Mesendoderm (in vitro differentiated cells): ENCODE data around the gene MMP23B.

Experiments
- DNase-seq: peaks from one replicate; pipeline ENCODE4 v3.0.0; 2013
- H2AK5ac ChIP-seq: 2 replicates; pipeline ENCODE4 v1.6.1; 2013; ENCODE audit warnings: low read length, inconsistent platforms
- H2BK120ac ChIP-seq: 2 replicates; pipeline ENCODE4 v1.6.1; 2013; ENCODE audit warnings: low read depth, mild to moderate bottlenecking, low read length, moderate library complexity, mixed read lengths
- H2BK15ac ChIP-seq: replicated peaks from 2 replicates; pipeline ENCODE4 v1.6.1; 2013; ENCODE audit warnings: low read depth, mild to moderate bottlenecking, moderate library complexity
- H2BK5ac ChIP-seq: 2 replicates; pipeline ENCODE4 v1.6.1; 2013; ENCODE audit warnings: low read length, inconsistent platforms
- H3K18ac ChIP-seq: 2 replicates; pipeline ENCODE4 v1.6.1; 2013; ENCODE audit warnings: mild to moderate bottlenecking, low read length, mixed read lengths
- H3K23ac ChIP-seq: one replicate; pipeline ENCODE4 v1.6.1; 2013; ENCODE audit warnings: low read length
- H3K27ac ChIP-seq: 2 replicates; pipeline ENCODE4 v1.5.1; 2013; ENCODE audit warnings: low read depth, mild to moderate bottlenecking, inconsistent platforms, low read length, moderate library complexity
- H3K27me3 ChIP-seq: 2 replicates; pipeline ENCODE4 v1.6.1; 2013; ENCODE audit warnings: low read length, control low read depth, mild to moderate bottlenecking, inconsistent platforms; ENCODE audit not compliant: insufficient read depth, poor library complexity
- H3K36me3 ChIP-seq: 2 replicates; pipeline ENCODE4 v1.6.1; 2013; ENCODE audit warnings: low read length, inconsistent platforms; ENCODE audit not compliant: control insufficient read depth, insufficient read depth
- H3K4ac ChIP-seq: one replicate; pipeline ENCODE4 v1.6.1; 2013; ENCODE audit warnings: low read depth, mild to moderate bottlenecking, low read length, moderate library complexity
- H3K4me1 ChIP-seq: 2 replicates; pipeline ENCODE4 v1.6.1; 2013; ENCODE audit warnings: low read depth, low read length, inconsistent platforms; ENCODE audit not compliant: control insufficient read depth
- H3K4me2 ChIP-seq: 2 replicates; pipeline ENCODE4 v1.6.1; 2013; ENCODE audit warnings: low read length
- H3K4me3 ChIP-seq: 2 replicates; pipeline ENCODE4 v1.5.1; 2013; ENCODE audit warnings: mild to moderate bottlenecking, low read length
- H3K56ac ChIP-seq: one replicate; pipeline ENCODE4 v1.6.1; 2013; ENCODE audit warnings: low read length
- H3K79me1 ChIP-seq: 2 replicates; pipeline ENCODE4 v1.6.1; 2013; ENCODE audit warnings: low read length, inconsistent platforms
- H3K79me2 ChIP-seq: 2 replicates; pipeline ENCODE4 v1.6.1; 2013; ENCODE audit warnings: mild to moderate bottlenecking, low read length; ENCODE audit not compliant: control insufficient read depth, insufficient read depth
- H3K9ac ChIP-seq: 2 replicates; pipeline ENCODE4 v1.6.1; 2013; ENCODE audit warnings: low read length, inconsistent platforms
- H4K5ac ChIP-seq: one replicate; pipeline ENCODE4 v1.6.1; 2013; ENCODE audit warnings: low read length
- H4K8ac ChIP-seq: one replicate; pipeline ENCODE4 v1.6.1; 2013; ENCODE audit warnings: low read depth, mild to moderate bottlenecking, control low read depth, low read length, moderate library complexity
- WGBS: extraction: QIAGEN DNeasy Blood & Tissue Kit; methylation state at CpG from one replicate; pipeline ENCODE4 v1.1.7; 2013; ENCODE audit warnings: low lambda C conversion rate, missing lambda C conversion rate; ENCODE audit not compliant: insufficient coverage; ENCODE audit errors: extremely low coverage; 5-methylcytosine and 5-hydroxymethylcytosine counted together

MMP23B gene

DNA sequence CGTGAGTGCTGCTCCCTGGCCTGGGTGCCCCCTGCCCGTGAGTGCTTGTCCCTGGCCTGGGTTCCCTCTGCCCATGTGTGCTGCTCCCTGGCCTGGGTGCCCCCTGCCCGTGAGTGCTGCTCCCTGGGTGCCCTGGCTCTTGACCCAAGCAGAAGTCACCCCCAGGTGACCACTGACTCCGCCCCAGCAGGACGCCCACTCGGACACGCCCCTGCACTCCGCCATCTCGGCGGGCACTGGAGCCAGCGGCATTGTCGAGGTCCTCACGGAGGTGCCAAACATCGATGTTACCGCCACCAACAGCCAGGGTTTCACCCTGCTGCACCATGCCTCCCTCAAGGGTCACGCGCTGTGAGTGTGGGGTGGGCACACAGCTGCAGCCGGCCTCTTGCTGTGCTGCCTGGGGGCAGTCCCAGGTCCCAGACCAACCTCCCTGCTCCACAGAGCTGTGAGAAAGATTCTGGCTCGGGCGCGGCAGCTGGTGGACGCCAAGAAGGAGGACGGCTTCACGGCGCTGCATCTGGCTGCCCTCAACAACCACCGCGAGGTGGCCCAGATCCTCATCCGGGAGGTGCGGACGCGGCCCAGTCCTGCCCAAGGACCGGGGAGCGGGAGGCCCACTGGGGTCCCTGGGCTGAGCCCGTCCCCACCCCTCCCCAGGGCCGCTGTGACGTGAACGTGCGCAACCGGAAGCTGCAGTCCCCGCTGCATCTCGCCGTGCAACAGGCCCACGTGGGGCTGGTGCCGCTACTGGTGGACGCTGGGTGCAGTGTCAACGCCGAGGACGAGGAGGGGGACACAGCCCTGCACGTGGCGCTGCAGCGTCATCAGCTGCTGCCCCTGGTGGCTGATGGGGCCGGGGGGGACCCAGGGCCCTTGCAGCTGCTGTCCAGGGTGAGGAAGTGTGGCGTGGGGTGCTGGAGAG is 3.9 kb upstream of the MMP23B start:
- no CpG with 5 or more reads among the region's 53 CpGs for WGBS
- Histone ChIP-seq H3K4me1 (no peaks in the 10 kb centered on the region), H3K27ac (no peak overlapping the region), H3K56ac (peak overlapping the region; percentile 87), H4K5ac (no peak overlapping the region), H2BK5ac (no peak overlapping the region), H2AK5ac (no peak overlapping the region), H3K18ac (no peak overlapping the region), H2BK120ac (no peak overlapping the region), H3K9ac (no peak overlapping the region), H3K79me1 (no peaks in the 10 kb centered on the region), H2BK15ac (no peak overlapping the region), H3K4ac (no peak overlapping the region), H3K4me3 (no peak overlapping the region), H3K79me2 (no peaks in the 10 kb centered on the region), H3K27me3 (peaks cover 2% of the 10 kb centered on the region), H4K8ac (no peak overlapping the region), H3K36me3 (no peaks in the 10 kb centered on the region), H3K23ac (no peak overlapping the region), H3K4me2 (no peak overlapping the region)
- no peak for DNase-seq

- Histone ChIP-seq H3K4me1 (no peaks in the 10 kb centered on the region), H3K18ac (peak overlapping the region; percentile 42), H2BK15ac (no peak overlapping the region), H4K8ac (no peak overlapping the region), H3K4me3 (peak overlapping the region; percentile 43), H3K27me3 (peaks cover 2% of the 10 kb centered on the region), H3K79me2 (no peaks in the 10 kb centered on the region), H3K79me1 (no peaks in the 10 kb centered on the region), H3K4me2 (peak overlapping the region; percentile 62), H2AK5ac (no peak overlapping the region), H3K9ac (peak overlapping the region; percentile 79), H4K5ac (no peak overlapping the region), H3K56ac (peak overlapping the region; percentile 87), H3K27ac (peak overlapping the region; percentile 33), H3K4ac (no peak overlapping the region), H2BK5ac (no peak overlapping the region), H3K23ac (no peak overlapping the region), H3K36me3 (no peaks in the 10 kb centered on the region), H2BK120ac (no peak overlapping the region)
- peak; percentile 65 for DNase-seq
- WGBS: no CpG with 5 or more reads among the region's 53 CpGs
Measured at GRCh38 chr1:1628754-1629429, 3.1 kb upstream of the MMP23B start.

GRCh38 chr1:1629430-1630190 is 2.4 kb upstream of the MMP23B start:
- Histone ChIP-seq H3K27me3 (peaks cover 2% of the 10 kb centered on the region), H3K4ac (no peak overlapping the region), H2BK15ac (no peak overlapping the region), H4K8ac (no peak overlapping the region), H3K56ac (peak overlapping the region; percentile 87), H3K79me1 (no peaks in the 10 kb centered on the region), H3K23ac (no peak overlapping the region), H3K4me3 (peak overlapping the region; percentile 43), H2AK5ac (no peak overlapping the region), H3K27ac (peak overlapping the region; percentile 33), H2BK120ac (no peak overlapping the region), H2BK5ac (no peak overlapping the region), H4K5ac (no peak overlapping the region), H3K9ac (peak overlapping the region; percentile 79), H3K79me2 (no peaks in the 10 kb centered on the region), H3K4me1 (no peaks in the 10 kb centered on the region), H3K36me3 (no peaks in the 10 kb centered on the region), H3K18ac (peak overlapping the region; percentile 42), H3K4me2 (peak overlapping the region; percentile 62)
- WGBS: no CpG with 5 or more reads among the region's 48 CpGs
- peak; percentile 83 for DNase-seq

GRCh38 chr1:1630191-1630964 is 1.6 kb upstream of the MMP23B start:
- no CpG with 5 or more reads among the region's 81 CpGs for WGBS
- Histone ChIP-seq H3K4ac (peak overlapping the region; percentile 19), H4K5ac (no peak overlapping the region), H4K8ac (no peak overlapping the region), H3K79me1 (no peaks in the 10 kb centered on the region), H3K56ac (peak overlapping the region; percentile 60), H2AK5ac (no peak overlapping the region), H3K4me1 (no peaks in the 10 kb centered on the region), H2BK15ac (no peak overlapping the region), H2BK120ac (no peak overlapping the region), H3K18ac (peak overlapping the region; percentile 42), H3K27me3 (peaks cover 2% of the 10 kb centered on the region), H3K23ac (no peak overlapping the region), H3K27ac (peak overlapping the region; percentile 6), H3K79me2 (no peaks in the 10 kb centered on the region), H3K4me2 (no peak overlapping the region), H3K9ac (no peak overlapping the region), H3K36me3 (no peaks in the 10 kb centered on the region), H2BK5ac (no peak overlapping the region), H3K4me3 (no peak overlapping the region)
- peak; percentile 97 for DNase-seq
